ENCODE measurements around the gene POLA1.

GRCh38 chrX:25007059-25008053 is 313.6 kb downstream of the POLA1 start:
- TF ChIP-seq POLR2A (IDR thresholded peaks at IDR 0.05; ENCODE audit: low read depth, low read length) (no peak), CTCF (conservative IDR thresholded peaks at IDR 0.05; ENCODE audit: low read depth, low read length) (no peak), NFE2L2 (IDR thresholded peaks at IDR 0.05; ENCODE audit: low read depth, low read length) (no peak)

Measured in IMR-90 (cell line).